Neutrophil (primary cell): ENCODE results near the gene TRABD.

ENCODE experiments used
- H3K27ac ChIP-seq: fragments of 200-600 bp; sonication (generic); 2 replicates; pipeline ENCODE4 v1.5.1; 2016; ENCODE audit warnings: mild to moderate bottlenecking, moderate library complexity
- H3K27me3 ChIP-seq: fragments of 200-600 bp; sonication (generic); 2 replicates; pipeline ENCODE4 v1.6.0; 2016; ENCODE audit warnings: mild to moderate bottlenecking
- H3K36me3 ChIP-seq: fragments of 200-600 bp; sonication (generic); 2 replicates; pipeline ENCODE4 v1.5.1; 2017
- H3K4me1 ChIP-seq, 2 experiments: fragments of 200-600 bp in 1 of 2; sonication (generic) in 1 of 2; 1 replicate in 1 of 2; 2 replicates in 1 of 2; pipeline versions ENCODE4 v1.5.1 to v1.6.1; 2013 to 2016; ENCODE audit warnings: low read depth in 1 of 2, low read length in 1 of 2, mild to moderate bottlenecking in 1 of 2, moderate library complexity in 1 of 2; ENCODE audit not compliant: control insufficient read depth in 1 of 2, insufficient read depth in 1 of 2
- H3K4me3 ChIP-seq, 2 experiments: fragments of 200-600 bp in 1 of 2; sonication (generic) in 1 of 2; 1 replicate in 1 of 2; 2 replicates in 1 of 2; pipeline ENCODE4 v1.5.1; 2013 to 2016; ENCODE audit warnings: low read depth in 1 of 2, low read length in 1 of 2, mild to moderate bottlenecking in 1 of 2, moderate library complexity in 1 of 2
- H3K9me3 ChIP-seq: fragments of 200-600 bp; sonication (generic); 2 replicates; pipeline ENCODE4 v1.5.1; 2016
- CTCF ChIP-seq: fragments of 200-600 bp; sonication (generic); IDR thresholded peaks from 2 replicates; pipeline ENCODE4 v1.5.1; 2016; ENCODE audit warnings: antibody characterized with exemption

TRABD gene

GRCh38 chr22:50169181-50169759, 16.4 kb upstream of the TRABD start:
- Histone ChIP-seq H3K4me1 (peaks cover 23 to 40% of the 10 kb centered on the region in 2 experiments), H3K9me3 (no peaks in the 10 kb centered on the region), H3K36me3 (no peaks in the 10 kb centered on the region), H3K4me3 (peak overlapping the region; percentile 31 to 59), H3K27me3 (peaks cover 60% of the 10 kb centered on the region), H3K27ac (no peak overlapping the region)
- TF ChIP-seq CTCF: no peak

DNA sequence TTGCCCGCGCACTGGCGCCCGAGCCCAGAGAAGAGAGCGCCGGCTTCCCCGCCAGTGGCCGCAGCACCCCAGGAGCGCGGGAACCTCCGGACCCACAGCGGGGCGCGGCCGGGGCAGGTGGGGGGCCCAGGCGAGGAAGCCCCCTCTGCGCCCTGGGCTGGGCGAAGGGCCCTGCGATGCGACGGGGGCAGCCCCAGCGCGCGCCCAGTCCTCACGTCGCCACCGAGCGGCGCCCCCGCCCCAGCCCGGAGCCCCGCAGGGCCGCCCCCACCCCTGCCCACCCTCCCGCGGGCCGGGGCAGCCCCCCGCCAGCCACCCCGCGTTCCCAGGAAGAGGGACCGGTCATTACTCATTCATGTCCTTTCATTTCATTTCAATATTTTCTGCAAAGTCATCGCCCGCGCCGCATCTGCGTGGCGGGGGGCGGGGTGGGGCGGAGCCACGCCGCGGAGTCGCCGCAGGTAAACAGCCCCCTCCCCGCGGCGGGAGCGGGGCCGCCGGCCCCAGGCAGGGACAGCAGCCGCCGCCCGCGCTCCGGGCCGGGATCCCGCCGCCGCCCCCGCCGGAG, 15.9 kb upstream of the TRABD start:
- Histone ChIP-seq H3K4me3 (peak overlapping the region; percentile 31 to 59), H3K9me3 (no peaks in the 10 kb centered on the region), H3K36me3 (no peaks in the 10 kb centered on the region), H3K27ac (peak overlapping the region; percentile 64), H3K27me3 (peaks cover 58% of the 10 kb centered on the region), H3K4me1 (peaks cover 23 to 40% of the 10 kb centered on the region in 2 experiments)
- TF ChIP-seq CTCF: no peak

- Histone ChIP-seq H3K9me3 (no peaks in the 10 kb centered on the region), H3K4me1 (peaks cover 23 to 40% of the 10 kb centered on the region in 2 experiments), H3K27me3 (peaks cover 63% of the 10 kb centered on the region), H3K36me3 (no peaks in the 10 kb centered on the region), H3K27ac (peak within 1 kb of the TSS; percentile 64), H3K4me3 (peak within 1 kb of the TSS; percentile 64 to 67)
- TF ChIP-seq CTCF: no peak
Measured at GRCh38 chr22:50170453-50171318, 15.0 kb upstream of the TRABD start, which contains the start of gene PANX2. TSS of gene PANX2 (plus strand) at chr22:50170731. CDS start at chr22:50170731, 0 bp downstream.

DNA sequence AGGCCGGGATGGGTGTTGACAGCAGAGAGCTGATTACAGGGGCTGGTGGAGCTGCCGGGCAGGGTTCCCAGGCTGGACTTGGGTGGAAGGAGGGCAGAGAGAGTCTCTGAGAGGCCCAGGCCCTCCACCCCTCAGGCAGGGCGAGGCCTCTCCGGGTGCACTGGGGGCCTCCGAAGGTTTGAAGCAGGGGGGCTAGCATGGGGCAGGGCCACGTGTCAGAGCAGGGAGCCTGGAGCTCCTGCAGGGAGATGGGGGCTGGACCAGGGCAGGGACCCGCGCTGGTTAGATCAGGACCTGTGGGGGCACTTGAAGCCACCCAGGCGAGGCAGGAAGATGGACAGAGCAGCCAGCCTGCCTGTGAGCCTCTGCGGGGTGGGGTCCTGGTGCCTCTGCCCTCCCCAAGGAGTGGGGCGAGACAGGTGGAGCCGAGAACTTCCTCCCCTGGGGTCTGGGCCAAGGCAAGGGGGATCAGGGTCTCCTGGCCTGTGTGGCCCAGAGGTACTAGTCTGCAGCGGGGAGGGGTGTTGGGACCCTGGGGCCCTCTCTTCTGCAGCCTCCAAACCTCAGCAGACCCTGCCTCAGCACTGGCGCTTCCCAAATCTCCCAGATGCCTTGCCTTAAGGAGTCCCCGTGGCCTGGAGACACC, 14.3 kb upstream of the TRABD start:
- Histone ChIP-seq H3K4me3 (peak overlapping the region; percentile 64 to 67), H3K27ac (peak overlapping the region; percentile 51), H3K27me3 (peaks cover 69% of the 10 kb centered on the region), H3K9me3 (no peaks in the 10 kb centered on the region), H3K36me3 (no peaks in the 10 kb centered on the region), H3K4me1 (peaks cover 23 to 40% of the 10 kb centered on the region in 2 experiments)
- no peak for TF ChIP-seq CTCF

- Histone ChIP-seq H3K9me3 (no peaks in the 10 kb centered on the region), H3K36me3 (peaks cover 1% of the 10 kb centered on the region), H3K4me3 (peak overlapping the region; percentile 64 to 67), H3K27ac (peak overlapping the region; percentile 48), H3K4me1 (peaks cover 23 to 40% of the 10 kb centered on the region in 2 experiments), H3K27me3 (peaks cover 69% of the 10 kb centered on the region)
- TF ChIP-seq CTCF: no peak
Measured at GRCh38 chr22:50171965-50172421, 13.7 kb upstream of the TRABD start.
